HG03045 (cell line): ENCODE measurements around the gene PDE9A.

Experiments
- ATAC-seq: cut with Tn5 transposase; IDR thresholded peaks from one replicate; pipeline ENCODE4 v1.9.1; 2021; ENCODE audit warnings: mild to moderate bottlenecking, moderate library complexity; ENCODE audit not compliant: unreplicated experiment

PDE9A gene

DNA sequence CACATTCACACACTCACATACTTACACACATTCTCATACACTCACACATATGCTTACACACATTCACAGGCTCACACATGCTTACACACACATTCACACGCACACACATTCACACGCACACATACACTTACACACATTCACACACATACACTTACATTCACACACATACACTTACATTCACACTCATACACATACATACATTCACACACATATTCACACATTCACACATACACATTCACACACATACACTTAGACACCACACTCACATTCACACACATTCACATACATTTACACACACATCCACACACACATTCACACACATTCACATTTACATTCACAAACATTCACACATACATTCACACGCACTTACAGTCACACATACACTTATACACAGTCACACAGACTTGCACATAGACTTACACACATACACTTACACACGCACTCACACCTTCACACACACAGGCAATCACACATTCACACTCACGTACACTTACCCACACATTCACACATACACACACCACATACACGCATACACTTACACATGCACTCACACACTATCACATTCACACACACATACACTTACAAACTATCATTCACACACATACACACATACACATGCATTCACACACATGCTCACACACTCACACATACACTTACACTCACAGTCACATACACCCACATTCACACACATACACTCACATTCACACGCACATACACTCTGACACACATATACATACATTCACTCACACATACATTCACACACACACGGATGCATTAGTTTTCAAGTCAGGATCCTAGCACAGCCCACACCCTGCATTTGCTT lies 16.8 kb downstream of the PDE9A start:
- no peak for ATAC-seq

DNA sequence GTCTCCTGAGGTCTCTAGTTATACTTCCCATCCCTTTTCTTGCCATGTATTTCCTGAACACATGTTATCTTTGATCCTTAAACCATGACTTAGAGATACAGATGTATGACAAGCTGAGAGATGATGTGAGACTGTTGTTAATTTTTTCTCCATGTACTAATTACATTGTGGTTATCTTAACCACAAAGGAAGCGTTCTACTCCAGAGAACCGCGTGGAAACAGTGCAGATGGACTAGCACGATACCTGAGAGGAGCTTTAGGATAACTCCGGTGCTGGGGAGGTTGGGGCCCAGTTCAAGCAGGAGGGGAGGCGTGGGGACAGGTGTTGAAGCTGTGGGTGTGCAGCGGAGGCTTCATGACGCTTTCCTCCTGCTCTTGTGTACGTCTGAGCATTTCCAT lies 17.5 kb downstream of the PDE9A start:
- ATAC-seq, result no peak

DNA sequence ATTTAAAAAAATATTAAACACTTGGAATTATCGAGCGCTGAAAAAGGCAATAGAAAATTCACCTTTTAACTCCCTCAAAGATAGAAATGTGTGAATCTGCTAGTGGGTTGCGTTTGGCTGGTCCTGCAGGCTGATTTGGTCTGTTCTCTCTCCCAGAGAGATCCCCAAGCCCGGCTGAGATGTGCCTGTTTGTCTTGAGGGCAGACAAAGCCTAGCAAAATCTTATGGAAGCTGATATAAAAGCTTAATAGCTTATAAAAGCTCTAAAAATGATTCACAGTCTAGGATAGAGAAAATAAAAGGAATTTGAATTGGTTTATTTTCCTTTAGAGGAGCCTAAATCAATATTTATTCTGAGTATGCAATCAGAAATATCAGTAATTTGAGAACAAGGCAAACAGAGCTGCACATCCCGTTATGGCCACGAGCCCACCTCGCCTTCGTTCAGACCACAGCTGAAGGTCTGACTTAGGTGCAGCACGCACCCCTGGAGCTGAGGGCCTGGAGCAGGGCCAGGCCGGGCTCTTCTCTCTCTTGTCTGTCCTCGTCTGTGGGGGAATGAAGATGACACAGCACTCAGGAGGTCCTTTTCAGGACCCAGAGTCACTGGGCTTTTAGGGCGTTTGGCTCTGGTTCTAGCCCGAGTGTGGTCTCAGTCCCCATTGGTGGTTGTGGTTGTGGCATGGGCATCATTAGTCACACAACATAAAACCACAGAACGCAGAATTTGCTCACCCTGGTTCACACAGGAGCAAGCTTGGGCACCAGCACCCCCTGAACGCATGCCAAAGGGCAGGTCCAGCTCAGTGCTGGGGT lies 18.6 kb downstream of the PDE9A start:
- ATAC-seq, result no peak

DNA sequence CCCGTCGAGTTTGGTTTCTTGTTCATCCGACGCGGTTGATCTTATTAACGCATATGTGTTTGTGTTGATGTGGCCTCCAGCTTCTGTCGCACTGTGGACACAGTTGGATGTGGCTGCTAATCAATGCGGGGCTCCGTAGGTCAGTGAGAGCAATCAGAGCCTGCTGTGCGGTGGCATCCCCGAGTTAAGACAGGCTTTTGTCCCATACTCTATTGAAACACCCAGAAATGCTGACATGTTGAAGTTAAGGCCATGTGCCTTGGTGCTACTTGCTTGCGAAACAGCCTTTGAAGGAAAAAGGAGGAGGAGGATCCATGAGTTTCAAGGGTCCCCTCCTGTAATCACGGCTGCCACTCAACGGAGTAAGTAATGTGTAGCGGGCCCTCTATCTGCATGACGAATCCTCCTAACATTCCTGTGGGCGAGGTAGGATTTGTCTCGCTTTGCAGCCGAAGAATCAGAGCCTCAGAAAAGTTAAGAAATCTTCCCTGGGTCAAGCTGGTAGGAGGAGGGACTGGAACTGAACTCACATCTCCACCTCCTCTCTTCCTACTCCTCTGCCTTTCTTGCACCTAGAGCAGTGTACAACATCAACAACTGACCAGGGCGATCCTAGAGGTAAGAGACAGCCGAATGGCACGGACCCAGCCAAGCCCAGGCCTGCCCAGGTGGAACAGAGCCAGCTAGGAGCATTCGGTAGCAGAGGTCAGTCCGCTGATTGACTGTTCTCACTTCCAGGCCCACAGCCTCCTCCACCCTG lies 19.5 kb downstream of the PDE9A start:
- ATAC-seq, result no peak

DNA sequence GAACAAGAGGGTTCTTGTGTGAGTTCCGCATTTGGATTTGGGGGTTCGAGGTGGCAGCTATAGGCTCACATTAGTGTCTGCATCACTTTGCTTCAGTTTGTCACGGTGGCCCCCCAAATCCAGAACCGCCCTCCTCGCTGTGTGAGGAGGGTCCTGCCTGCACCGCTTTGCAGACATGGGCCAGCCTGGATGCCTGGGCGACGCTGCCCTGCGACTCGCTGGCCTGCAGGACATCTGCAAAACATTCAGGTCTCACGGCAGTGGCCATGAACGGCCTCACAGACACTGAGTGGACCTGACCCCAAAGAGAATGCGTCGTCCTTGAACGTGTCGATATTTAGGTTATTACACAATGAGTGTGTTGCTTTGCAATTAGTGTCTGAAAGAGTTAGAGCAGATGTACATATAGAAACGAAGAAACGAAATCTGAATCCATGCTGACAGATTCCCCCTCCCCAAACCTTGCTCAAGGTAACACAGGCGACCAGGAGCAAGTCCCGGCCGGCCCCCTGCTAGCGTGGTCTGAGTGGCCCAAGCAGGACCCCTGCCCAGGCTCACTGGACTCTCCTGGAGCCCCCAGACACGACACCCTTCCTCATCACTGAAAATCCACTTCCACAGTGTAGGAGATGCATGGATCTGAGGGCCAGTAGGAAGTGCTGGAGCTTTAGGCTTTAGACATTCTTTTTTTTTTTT lies 20.4 kb downstream of the PDE9A start:
- no peak for ATAC-seq

DNA sequence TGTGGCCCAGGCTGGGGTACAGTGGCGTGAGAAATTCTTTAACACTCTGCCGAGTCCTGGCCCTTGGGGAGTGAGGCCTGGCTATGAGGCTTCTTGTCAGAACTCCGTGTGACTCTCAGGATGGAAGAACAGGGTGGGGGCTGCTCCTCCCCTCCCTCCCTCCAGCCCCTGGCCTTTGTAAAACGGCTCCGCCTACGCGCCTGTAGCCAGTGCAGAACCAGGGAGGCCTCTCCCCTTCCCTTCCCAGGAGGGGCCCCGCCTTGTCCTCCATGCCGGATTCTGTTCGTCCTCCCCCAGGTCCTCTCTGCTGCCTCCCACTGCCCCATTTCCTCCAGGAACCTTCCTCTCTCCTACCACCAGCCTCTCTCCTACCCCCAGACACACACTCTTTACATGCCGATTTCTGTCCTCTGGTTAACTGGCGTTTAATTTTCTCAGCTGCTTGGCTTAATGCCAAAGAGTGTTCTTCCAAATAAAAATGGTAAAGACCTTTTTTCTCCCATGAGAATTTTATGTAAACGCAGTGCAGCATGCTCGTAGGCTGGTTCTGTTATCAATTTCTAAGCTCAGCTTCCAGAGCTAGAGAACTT lies 21.0 kb downstream of the PDE9A start:
- ATAC-seq, result no peak

DNA sequence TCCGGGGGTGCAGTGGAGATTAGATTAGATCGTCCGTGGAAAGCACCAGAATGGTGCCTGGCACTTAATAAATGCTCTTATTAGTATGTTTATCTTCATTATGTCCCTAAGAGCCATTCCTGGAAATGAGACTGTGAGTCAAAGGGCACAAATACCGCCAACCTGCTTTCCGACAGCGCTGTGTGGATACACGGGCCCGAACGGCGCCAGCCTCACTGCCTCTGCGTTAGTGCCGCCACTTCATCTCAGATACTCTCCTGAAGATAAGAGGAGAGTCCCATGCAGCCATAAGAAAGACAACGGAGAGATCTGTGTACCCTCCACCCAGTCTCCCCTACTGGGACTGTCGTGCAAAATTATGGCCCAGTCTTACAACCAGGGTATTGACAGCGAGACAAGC lies 22.0 kb downstream of the PDE9A start:
- ATAC-seq, result no peak

DNA sequence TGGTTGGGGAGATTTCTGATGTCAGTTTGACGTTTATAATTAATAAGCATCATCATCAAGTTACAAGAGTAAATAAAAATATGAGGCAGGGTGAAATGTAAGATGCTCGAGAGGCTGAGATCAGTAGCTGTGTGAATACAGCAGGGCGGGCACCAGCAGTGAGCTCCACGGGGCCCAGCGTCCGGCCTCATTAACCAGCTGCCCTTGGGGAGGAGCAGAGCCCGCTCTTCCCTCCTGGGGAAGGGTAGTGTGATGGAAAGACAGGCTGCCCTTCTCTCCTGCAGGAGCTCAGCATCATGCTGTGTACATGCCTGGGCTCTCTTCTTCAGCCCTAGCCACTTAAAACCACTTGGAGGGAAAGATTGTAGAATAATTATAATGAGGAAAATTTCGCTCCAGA lies 23.4 kb downstream of the PDE9A start:
- no peak for ATAC-seq

DNA sequence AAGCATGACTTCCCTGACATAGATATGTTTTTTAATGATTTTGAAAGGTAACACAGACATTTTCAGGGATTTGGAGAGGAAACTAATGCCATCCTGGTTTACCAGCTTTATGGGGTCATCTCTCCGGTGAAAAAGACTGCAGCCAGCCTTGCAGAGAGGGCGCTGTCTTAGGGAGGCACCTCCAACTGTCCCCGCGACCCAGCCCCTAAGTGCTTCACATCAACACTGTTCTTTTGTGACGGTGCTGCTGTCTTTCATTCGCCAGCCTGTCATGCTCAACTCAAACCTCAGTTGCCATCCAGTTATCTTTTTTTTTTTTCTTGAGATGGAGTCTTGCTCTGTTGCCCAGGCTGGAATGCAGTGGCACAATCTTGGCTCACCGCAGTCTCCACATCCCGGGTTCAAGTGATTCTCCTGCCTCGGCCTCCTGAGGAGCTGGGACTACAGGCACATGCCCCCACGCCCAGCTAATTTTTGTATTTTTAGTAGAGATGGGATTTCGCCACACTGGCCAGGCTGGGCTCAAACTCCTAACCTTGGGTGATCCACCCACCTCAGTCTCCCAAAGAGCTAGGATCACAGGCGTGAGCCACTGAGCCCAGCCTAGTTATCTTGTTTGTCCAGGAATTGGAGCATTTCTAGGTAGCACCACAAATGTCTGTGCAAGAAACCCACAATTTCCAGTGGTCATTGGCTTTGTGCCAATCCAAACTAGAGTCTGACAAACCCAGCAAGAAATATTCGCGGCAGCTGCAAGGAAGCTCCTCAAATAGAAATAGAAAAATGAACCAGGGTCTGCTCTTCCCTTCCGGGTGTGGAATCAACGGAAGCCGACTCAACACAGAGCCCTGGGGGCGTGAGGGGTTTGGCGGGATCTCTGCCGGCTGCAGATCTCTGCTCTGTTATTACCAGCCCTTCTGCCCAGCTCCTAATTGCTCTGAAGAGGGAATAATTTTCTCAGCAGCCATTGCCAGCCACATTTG lies 24.2 kb downstream of the PDE9A start:
- no peak for ATAC-seq

DNA sequence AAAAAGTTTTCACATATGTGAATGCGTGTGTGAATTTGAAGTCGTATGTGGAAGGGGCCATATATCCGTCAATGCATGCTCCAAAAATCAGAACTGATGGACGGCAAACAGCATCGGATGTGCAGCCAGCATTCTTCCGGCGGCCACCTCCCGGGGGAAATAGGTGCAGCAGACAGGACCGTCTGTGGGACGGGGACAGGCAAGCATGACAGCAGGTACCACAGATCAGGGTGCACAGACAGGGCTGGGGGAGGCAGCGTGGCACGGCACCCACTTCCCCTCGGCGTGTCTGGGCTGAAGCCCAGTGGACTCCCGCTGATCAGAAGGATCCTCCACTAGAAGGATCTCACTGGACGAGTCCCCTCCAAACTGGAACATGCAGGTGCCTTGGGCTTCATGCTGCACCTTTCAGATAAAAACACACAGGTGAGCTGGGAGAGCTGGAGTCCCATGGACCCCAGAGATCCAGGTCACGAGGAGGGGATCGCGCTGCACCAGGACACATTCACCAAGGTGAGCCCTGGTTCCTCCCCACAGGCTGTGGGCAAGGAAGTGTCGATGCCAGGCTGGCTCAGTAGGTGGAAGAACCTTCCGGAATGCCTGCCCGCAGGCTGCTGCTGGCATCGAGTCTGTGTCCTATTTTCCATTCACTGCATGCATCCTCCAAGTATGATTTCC lies 25.3 kb downstream of the PDE9A start:
- ATAC-seq, result no peak

DNA sequence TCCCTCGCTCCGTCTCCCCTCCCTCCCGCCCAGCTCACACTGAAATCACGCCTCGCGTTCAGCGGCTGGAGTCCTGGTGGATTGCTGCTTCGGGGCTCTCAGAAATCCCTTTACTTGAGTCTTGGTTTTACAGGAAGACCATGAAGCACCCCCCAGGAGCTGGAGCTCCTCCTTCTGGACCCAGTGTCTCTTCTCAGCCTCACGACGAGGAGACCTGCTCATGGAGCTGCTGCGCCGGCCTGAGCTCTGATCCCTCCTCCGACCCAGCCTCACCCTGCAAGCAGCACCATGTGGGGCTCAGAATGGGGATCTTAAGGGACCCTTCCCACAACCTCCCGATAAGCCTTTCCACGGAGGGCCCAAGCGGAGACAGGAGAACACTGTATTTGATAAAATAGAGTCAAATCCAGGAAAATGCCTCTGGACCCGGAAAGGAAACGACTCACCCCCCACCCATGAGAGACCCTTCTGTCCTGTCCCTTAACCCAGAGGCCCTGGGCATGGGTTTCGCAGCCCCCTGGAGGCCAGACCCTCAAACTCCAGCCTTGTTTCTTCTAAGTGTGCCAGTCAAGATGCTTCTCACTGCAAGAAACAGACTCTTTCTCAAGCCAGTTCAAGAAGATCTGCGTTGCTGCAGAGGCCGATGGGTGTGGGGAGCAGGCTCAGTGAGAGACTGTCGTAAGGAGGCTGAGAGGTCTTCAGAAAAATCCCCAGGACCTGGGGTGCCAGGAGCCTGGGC lies 26.1 kb downstream of the PDE9A start:
- no peak for ATAC-seq

DNA sequence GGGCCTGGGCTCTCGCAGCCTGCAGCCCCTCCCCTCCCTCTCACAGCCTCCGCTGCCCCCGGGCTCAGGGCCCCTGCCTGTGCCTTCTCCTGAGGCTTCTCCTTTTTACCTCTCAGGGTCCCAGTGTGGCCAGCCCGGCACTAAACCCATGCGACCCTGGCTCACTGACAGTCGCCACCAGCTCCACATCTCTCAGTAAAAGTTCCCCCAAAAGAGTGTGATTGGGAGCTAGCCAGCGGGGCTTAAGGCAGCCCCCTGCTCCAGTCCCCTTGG lies 26.6 kb downstream of the PDE9A start:
- ATAC-seq, result no peak

DNA sequence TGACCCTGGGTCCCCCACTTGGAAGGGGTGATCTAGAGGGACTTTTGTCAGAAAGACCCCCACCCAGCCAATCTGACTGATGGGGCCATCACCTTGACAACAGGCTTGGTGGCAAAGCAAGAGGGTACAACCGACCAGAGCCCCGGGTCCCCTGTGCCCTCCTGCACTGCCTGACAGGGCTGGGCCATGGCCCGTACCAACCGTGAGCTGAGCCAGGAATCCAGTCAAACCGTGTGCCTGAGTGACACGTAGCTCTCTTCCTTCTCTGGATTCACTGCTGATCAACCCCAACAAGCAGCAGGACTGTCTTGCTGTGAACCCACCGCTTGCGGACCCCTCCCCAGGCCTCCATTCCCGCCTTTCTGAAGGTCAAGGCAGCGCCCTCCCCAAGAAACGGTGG lies 27.0 kb downstream of the PDE9A start:
- ATAC-seq, result no peak

DNA sequence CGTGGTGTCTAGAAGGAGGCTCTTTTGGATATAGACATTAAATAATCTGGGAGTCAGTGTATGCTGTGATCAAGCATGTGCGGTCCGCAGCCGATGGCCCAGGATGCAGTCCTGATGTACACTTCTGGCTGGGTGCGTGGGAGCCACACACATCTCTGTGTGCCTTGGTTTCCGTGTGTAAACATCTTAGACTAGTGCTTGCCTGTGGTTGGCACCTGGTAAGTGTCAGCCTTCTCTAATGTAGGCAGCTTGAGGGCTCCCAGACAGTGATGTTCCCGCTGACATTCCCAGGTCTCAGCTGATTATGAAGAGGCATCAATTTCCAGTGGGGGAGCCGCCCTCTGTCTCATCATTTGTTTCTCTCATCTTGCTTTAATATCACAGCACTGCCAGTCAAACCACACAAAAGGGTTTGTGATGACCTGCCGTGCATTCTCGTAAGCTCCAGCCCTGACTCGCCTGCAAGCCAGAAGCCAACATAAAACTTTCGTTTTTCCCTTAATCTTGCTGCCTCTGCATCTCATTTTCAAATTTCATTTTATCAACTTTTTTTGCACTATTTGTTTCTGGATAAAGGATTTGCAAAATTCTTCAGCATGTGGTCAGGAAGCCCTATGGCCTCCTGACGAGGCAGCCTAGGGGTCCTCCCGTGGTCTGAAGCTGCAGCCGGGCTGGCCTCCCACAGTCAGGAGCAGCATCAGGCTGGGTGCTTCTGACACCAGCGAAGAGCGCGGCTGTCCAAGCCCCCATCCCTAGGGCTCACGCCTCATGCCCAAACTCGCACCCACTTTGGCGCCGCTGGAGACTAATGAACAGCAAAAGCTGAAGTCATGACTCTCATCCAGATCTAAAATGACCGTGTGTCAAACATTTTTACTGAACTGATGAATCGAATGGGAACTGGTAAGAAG lies 28.1 kb downstream of the PDE9A start:
- ATAC-seq, result no peak

DNA sequence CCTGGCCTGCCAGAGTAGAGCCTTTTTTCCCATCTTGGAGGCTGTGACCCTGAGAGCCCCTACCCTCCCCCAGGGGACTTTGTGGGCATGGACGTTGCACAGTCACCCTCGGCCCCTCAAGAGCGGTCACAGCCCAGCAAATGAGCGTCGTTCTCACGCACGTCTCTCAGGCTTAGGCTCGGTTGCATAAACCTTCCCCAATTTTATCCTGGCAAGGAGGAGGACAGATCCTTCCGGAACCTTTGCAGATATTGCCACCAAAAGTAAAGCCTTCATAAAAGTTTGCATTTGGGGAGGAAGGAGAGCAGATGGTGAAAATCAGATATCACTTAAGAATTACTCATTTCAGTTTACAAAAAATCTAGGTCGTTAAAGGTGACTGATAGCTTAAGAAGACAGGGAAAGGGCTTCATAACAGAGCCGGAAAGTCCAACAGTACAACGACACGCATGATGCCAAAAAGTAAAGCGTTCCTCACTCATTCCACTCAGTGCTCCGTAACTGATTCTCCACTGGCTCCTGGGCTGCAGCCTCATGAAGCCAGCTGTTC lies 29.3 kb downstream of the PDE9A start:
- ATAC-seq, result no peak

DNA sequence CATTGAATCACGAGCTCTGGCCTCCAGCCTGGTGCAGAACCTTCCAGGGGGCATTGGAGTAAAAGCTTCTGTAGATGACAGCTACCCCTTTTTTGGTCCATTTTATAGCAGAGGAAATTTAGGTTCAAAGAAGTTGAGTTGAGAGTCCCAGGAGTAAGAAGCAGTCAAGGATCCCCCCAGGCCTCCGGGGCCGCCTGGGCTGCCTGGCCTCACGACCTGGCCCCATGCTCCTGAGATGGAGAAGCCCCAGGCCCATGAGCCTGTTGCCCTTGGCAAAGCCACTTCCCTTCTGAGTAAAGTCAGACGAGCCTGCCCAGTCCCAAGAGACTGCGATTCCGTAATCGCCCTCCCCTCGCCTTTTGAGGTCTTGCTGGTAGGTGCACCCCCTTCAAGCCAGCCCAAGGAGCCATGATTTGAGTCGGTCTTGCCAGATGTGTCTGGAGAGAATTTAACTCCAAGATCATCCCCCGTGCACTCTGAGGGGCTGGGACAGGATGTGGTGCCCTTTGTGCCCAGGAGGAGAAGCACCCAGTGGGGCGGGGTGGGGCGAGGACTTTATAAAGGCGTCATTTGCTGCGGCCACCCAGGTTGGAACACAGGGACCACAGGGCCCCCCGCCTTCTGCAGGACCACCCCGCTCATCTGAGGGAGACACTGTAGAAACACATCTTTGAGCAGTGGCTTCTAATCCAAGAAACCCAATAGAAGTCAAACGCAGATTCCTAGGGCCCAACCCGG lies 30.1 kb downstream of the PDE9A start:
- no peak for ATAC-seq
